Upper lobe of left lung (tissue), 6 donors: Measurements from ENCODE around the gene USP10. TPM values are rescaled to one million over a fixed set of nuclear protein-coding genes. Genes with fewer than 3 reads are reported as not detected.
"Not testable (repeated sequence)": the region's sequence is repeated elsewhere in the genome, so short reads cannot be mapped to it uniquely, and the experiment has no call there.

Source experiments
- ATAC-seq, 2 donors: fragments of 200-7000 bp; cut with Tn5 transposase; one replicate each; pipeline ENCODE4 v1.9.1; 2022; ENCODE audit warnings: mild to moderate bottlenecking in 2 of 2, moderate library complexity in 2 of 2; ENCODE audit not compliant: low FRiP score in 2 of 2
- DNase-seq, 2 donors: peaks; one replicate each; pipeline ENCODE4 v3.0.0-alpha.2; 2019 to 2020
- H3K27ac ChIP-seq, 4 donors: fragments of 200-600 bp; sonication (generic); one replicate each; pipeline ENCODE4 v1.5.1; 2016 to 2019
- H3K27me3 ChIP-seq, 4 donors: fragments of 200-600 bp; sonication (generic); one replicate each; pipeline ENCODE4 v1.5.1; 2017 to 2019
- H3K36me3 ChIP-seq, 4 donors: fragments of 200-600 bp; sonication (generic); one replicate each; pipeline ENCODE4 v1.5.1; 2016 to 2019
- H3K4me1 ChIP-seq, 4 donors: fragments of 200-600 bp; sonication (generic); one replicate each; pipeline ENCODE4 v1.5.1; 2018 to 2019
- H3K4me3 ChIP-seq, 4 donors: fragments of 200-600 bp; sonication (generic); one replicate each; pipeline ENCODE4 v1.5.1; 2017 to 2019; ENCODE audit warnings: mild to moderate bottlenecking in 2 of 4, moderate library complexity in 1 of 4
- H3K9me3 ChIP-seq, 4 donors: fragments of 200-600 bp; sonication (generic); one replicate each; pipeline ENCODE4 v1.5.1; 2018 to 2019
- EP300 ChIP-seq, 4 donors: sonication (generic); formaldehyde crosslinking; IDR thresholded peaks; one replicate each; pipeline ENCODE4 v1.5.1; 2017; ENCODE audit warnings: antibody characterized with exemption in 4 of 4, control low read depth in 2 of 4
- POLR2A ChIP-seq, 4 donors: fragments of 450-650 bp; IDR thresholded peaks; one replicate each; pipeline ENCODE4 v1.5.1; 2016 to 2017; ENCODE audit warnings: antibody characterized with exemption in 4 of 4, mild to moderate bottlenecking in 2 of 4
- POLR2AphosphoS5 ChIP-seq, 2 donors: sonication (generic); formaldehyde crosslinking; IDR thresholded peaks; one replicate each; pipeline ENCODE4 v1.5.1; 2017; ENCODE audit warnings: antibody characterized with exemption in 2 of 2
- WGBS, 2 donors: methylation state at CpG; one replicate each; pipeline ENCODE4 v1.1.5; 2017 to 2018; 5-methylcytosine and 5-hydroxymethylcytosine counted together
- total RNA-seq, 6 donors: library from RNA; depleted of rRNA in 4 of 6; stranded (reverse); fragments of >200 nt in 4 of 6; gene quantifications; one replicate each; pipeline versions ENCODE4 v1.1.0 to v1.2.1, GENCODE V29; 2016 to 2021
- TF ChIP-seq, protein P1 (sequence below), 6 experiments: fragments of 450-650 bp in 4 of 6; fragments of 200-600 bp in 2 of 6; sonication (generic) in 2 of 6; IDR thresholded peaks; one replicate each; pipeline ENCODE4 v1.5.1; 2016 to 2019; ENCODE audit warnings: antibody characterized with exemption in 6 of 6
- donor health status: DM: no; HTN: no; CAD: no; lungs with moderate emphysema.
- donor health status: DM: no; HTN: yes; CAD: no; lungs with severe emphysema.

The USP10 gene
- total RNA-seq, 6 donors from 2014 or later, result 40.9 to 64.7 (median 51.5) TPM

DNA sequence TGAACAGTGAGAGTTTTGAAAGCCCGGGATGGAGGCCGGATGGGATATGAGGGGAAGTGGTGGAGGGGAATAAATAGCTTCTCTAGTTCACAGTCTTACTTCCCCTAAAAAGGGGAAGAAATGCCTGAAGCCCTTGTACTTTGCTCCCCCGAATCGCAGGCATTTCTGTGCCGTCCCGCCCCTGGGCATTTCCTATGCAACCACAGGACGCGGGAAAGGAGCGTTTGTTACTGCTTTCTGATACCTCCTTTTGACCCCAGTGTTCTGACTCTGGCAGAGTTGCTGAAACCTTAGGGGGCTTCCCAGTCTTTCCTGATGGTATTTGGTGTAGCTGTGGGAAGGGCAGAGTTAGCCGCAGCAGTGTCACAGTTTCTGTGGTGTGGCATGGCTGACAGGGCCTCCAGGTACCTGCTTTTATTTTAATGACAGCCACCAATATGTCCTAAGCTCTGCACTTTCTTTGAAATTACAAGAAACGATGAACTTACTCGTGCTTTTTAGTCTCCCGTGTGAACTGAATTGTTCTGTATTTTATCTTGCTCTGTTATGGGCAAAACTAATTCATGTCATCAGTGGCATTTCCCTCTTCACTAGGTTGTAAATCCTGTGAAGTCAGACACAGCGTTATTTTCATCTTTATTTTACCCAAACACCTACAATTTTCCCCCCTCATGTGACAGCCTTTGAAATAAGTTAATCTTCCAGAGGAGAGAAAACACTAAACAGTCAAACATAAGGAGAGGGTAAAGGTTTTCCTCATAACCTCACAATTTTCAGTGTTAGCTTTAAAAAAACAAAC lies 27.1 kb downstream of the USP10 start:
- H3K4me3 ChIP-seq, result peak overlapping the region in 2 of 4 donors; percentile 24 to 30
- peaks cover 37 to 76% (median 47%) of the 10 kb centered on the region in 4 donors for H3K4me1 ChIP-seq
- TF ChIP-seq, protein P1, sequence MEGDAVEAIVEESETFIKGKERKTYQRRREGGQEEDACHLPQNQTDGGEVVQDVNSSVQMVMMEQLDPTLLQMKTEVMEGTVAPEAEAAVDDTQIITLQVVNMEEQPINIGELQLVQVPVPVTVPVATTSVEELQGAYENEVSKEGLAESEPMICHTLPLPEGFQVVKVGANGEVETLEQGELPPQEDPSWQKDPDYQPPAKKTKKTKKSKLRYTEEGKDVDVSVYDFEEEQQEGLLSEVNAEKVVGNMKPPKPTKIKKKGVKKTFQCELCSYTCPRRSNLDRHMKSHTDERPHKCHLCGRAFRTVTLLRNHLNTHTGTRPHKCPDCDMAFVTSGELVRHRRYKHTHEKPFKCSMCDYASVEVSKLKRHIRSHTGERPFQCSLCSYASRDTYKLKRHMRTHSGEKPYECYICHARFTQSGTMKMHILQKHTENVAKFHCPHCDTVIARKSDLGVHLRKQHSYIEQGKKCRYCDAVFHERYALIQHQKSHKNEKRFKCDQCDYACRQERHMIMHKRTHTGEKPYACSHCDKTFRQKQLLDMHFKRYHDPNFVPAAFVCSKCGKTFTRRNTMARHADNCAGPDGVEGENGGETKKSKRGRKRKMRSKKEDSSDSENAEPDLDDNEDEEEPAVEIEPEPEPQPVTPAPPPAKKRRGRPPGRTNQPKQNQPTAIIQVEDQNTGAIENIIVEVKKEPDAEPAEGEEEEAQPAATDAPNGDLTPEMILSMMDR (IDR thresholded peaks at IDR 0.05), result no peak
- TF ChIP-seq EP300 (IDR thresholded peaks at IDR 0.05) (no peak), POLR2A (IDR thresholded peaks at IDR 0.05) (no peak)
- H3K27ac ChIP-seq, result peak overlapping the region; percentile 40 to 84 (median 54)
- DNase-seq, result peak in 1 of 2 donors; percentile 42
- H3K9me3 ChIP-seq, result no peaks in the 10 kb centered on the region
- peak; percentile 42 to 75 for ATAC-seq
- no peaks in the 10 kb centered on the region for H3K27me3 ChIP-seq
- H3K36me3 ChIP-seq, result peaks cover 0 to 5% (median 0%) of the 10 kb centered on the region in 4 donors
- WGBS, 2 donors, result 45 to 62% methylated on average over 14 of the region's 14 CpGs

DNA sequence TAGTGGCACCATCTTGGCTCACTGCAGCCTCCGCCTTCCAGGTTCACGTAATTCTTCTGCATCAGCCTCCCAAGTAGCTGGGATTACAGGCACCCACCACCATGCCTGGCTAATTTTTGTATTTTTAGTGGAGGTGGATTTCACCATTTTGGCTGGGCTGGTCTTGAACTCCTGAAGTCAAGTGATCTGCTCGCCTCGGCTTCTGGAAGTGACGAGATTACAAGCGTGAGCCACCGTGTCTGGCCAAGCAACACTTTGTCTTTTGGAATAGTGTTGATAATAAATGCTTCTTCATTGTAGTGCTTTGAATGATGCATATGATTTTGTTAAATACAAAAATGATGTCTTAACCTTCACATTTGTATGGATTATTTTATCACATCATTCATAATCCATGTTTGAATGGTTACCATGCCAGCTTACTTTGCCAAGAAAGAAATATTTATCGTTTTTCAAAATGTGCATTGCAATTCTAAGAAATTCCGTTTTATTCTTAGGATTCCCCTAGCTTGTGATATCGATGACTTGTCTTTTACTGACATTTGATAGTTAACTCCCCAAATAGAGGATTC lies 29.1 kb downstream of the USP10 start:
- no peak overlapping the region for H3K27ac ChIP-seq
- H3K9me3 ChIP-seq, result no peaks in the 10 kb centered on the region
- DNase-seq, result no peak
- H3K4me3 ChIP-seq, result no peak overlapping the region
- peaks cover 34 to 77% (median 41%) of the 10 kb centered on the region in 4 donors for H3K4me1 ChIP-seq
- H3K36me3 ChIP-seq, result peaks cover 0 to 5% (median 0%) of the 10 kb centered on the region in 4 donors
- H3K27me3 ChIP-seq, result no peaks in the 10 kb centered on the region
- TF ChIP-seq POLR2A (IDR thresholded peaks at IDR 0.05), result no peak
- TF ChIP-seq, protein P1 (IDR thresholded peaks at IDR 0.05), result no peak
- TF ChIP-seq POLR2AphosphoS5 (IDR thresholded peaks at IDR 0.05), result no peak
- no peak for TF ChIP-seq EP300 (IDR thresholded peaks at IDR 0.05)
- WGBS, 2 donors, result 86 to 95% methylated on average over 10 of the region's 10 CpGs
- ATAC-seq, result no peak

DNA sequence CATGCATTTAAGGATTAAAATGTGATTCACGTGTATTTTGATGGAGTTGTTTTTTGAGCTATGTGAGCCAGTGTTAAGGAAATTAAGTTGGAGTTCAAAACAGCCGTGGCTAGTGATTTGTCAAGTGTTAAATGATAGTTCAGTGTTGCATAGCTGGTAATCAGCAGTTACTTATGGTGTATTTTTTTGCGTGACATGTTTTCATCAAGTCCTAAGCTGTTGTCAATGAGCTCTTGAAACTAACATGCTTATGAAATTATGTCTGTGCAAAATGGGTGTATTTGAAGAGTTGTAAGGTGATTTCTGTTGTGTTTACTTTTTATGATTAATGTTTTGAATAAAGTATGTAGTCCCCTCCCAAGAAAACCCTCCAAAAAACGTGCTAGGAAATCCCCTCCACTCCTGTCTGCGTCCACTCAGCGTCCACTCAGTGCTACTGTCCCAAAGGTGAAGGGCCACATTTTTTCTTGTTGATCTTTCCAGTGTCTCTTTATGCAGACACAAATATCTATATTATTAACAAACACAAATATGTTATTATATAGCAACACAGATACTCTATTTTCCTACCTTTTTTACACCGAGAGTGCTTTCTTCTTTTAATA lies 30.0 kb downstream of the USP10 start:
- Histone ChIP-seq H3K27ac (peak overlapping the region; percentile 55 to 83 (median 74)), H3K9me3 (no peaks in the 10 kb centered on the region), H3K36me3 (peaks cover 0 to 10% (median 0%) of the 10 kb centered on the region in 4 donors), H3K4me1 (peaks cover 25 to 68% (median 32%) of the 10 kb centered on the region in 4 donors), H3K4me3 (peak overlapping the region in 1 of 4 donors; percentile 19), H3K27me3 (no peaks in the 10 kb centered on the region)
- TF ChIP-seq, protein P1 (IDR thresholded peaks at IDR 0.05), result no peak
- TF ChIP-seq POLR2AphosphoS5 (IDR thresholded peaks at IDR 0.05), result no peak
- TF ChIP-seq POLR2A (IDR thresholded peaks at IDR 0.05), result no peak
- TF ChIP-seq EP300 (IDR thresholded peaks at IDR 0.05), result no peak
- ATAC-seq (peak in 1 of 2 donors; percentile 25), DNase-seq (no peak)
- WGBS, 2 donors, result 19 to 27% methylated on average over 7 of the region's 7 CpGs

DNA sequence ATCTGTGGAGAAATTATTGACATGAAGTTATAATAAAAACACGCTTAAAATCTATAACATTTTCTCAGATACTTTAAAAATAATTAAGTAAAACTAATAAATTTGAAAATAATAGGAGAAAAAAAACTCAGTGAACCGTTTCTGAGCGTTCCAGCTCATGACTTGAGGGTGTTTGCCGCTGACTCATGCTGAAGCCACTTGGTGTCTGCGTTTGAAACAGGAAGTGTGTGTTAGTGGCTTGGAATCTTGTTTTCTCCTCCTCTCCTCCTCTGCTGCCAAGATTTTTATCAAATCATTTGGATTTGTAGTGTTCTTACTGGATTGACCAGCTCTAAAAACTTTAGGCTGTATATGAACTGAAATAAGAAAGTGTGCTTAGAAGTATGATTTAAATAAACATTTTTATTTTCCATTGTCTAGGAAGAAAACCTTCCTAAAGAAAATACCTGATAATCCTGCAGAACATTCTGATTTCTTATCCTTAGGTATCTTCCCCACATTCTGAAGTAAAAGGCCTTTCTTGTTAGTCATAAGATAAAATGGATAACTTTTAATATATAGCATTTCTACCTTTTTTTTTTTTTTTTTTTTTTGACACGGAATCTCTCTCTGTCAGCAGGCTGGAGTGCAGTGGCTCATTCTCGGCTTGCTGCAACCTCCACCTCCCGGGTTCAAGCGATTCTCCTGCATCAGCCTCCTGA lies 30.8 kb downstream of the USP10 start:
- Histone ChIP-seq H3K27ac (peak overlapping the region; percentile 55 to 83 (median 74)), H3K27me3 (no peaks in the 10 kb centered on the region), H3K36me3 (peaks cover 0 to 10% (median 0%) of the 10 kb centered on the region in 4 donors), H3K9me3 (no peaks in the 10 kb centered on the region), H3K4me1 (peaks cover 26 to 64% (median 30%) of the 10 kb centered on the region in 4 donors), H3K4me3 (peak overlapping the region in 1 of 4 donors; percentile 19)
- 20 to 26% methylated on average over 9 of the region's 9 CpGs for WGBS, 2 donors
- DNase-seq (peak in 1 of 2 donors; percentile 90), ATAC-seq (peak; percentile 87 to 92)
- TF ChIP-seq, protein P1 (IDR thresholded peaks at IDR 0.05), result no peak
- TF ChIP-seq EP300 (IDR thresholded peaks at IDR 0.05) (no peak), POLR2AphosphoS5 (IDR thresholded peaks at IDR 0.05) (peak in 1 of 2 donors; percentile 71), POLR2A (IDR thresholded peaks at IDR 0.05) (peak in 1 of 4 donors; percentile 37)

DNA sequence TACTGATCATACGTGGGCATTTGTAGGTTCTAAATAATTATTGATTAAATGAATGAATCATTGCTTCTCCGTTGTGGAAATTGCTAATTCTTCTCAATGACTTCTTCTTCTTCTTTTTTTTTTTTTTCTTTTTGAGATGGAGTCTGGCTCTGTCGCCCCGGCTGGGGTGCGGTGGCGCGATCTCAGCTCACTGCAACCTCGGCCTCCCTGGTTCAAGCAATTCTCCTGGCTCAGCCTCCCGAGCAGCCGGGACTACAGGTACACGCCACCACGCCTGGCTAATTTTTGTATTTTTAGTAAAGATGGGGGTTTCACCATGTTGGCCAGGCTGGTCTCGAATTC lies 32.5 kb downstream of the USP10 start:
- 92 to 95% methylated on average over 13 of the region's 13 CpGs for WGBS, 2 donors
- ATAC-seq, H3K9me3 ChIP-seq, H3K4me3 ChIP-seq, DNase-seq, H3K27me3 ChIP-seq, H3K36me3 ChIP-seq: not testable (repeated sequence)
- H3K4me1 ChIP-seq, result peaks cover 22 to 58% (median 28%) of the 10 kb centered on the region in 4 donors
- peak overlapping the region in 1 of 4 donors; percentile 46 for H3K27ac ChIP-seq
